ENCODE results near the gene ITGA3. TPM values are rescaled to one million over a fixed set of nuclear protein-coding genes. Genes with fewer than 3 reads are reported as not detected.

Gene ITGA3
- total and polyA plus RNA-seq, 3 donors from 2014 or later = 20.0 to 30.7 (median 24.2) TPM

GRCh38 chr17:50107790-50108414 is 52.0 kb downstream of the ITGA3 start:
- H3K4me3 ChIP-seq = no peak overlapping the region
- H3K27ac ChIP-seq = no peak overlapping the region
- 80 to 90% methylated on average over 8 to 10 of the region's 10 CpGs for WGBS, 2 donors
- H3K36me3 ChIP-seq (ENCODE audit: low read depth, missing control alignments) = no peaks in the 10 kb centered on the region
- DNase-seq = no peak
- peaks cover 19% of the 10 kb centered on the region for H3K4me1 ChIP-seq
- no peaks in the 10 kb centered on the region for H3K9me3 ChIP-seq
- intact Hi-C loops (cut with DNase I; ENCODE audit: low total_unique reads) = no loop called here
- no peaks in the 10 kb centered on the region for H3K27me3 ChIP-seq
- TF ChIP-seq POLR2A (IDR thresholded peaks at IDR 0.05) = no peak
- TF ChIP-seq CTCF (IDR thresholded peaks at IDR 0.05) = no peak

- Histone ChIP-seq H3K4me1 (peaks cover 21% of the 10 kb centered on the region), H3K36me3 (ENCODE audit: low read depth, missing control alignments) (no peaks in the 10 kb centered on the region), H3K27me3 (no peaks in the 10 kb centered on the region), H3K9me3 (no peaks in the 10 kb centered on the region), H3K27ac (no peak overlapping the region), H3K4me3 (no peak overlapping the region)
- WGBS, 2 donors = 57 to 78% methylated on average over 7 to 9 of the region's 9 CpGs
- no peak for DNase-seq
- intact Hi-C loops (cut with DNase I; ENCODE audit: low total_unique reads) = no loop called here
- TF ChIP-seq CTCF (IDR thresholded peaks at IDR 0.05) (no peak), POLR2A (IDR thresholded peaks at IDR 0.05) (no peak)
These were observed 52.6 kb downstream of the ITGA3 start for GRCh38 chr17:50108556-50108955.

- H3K4me1 ChIP-seq = peaks cover 21% of the 10 kb centered on the region
- H3K27me3 ChIP-seq = no peaks in the 10 kb centered on the region
- no peak for DNase-seq
- intact Hi-C loops (cut with DNase I; ENCODE audit: low total_unique reads) = no loop called here
- WGBS, 2 donors = 70 to 80% methylated on average over 7 of the region's 7 CpGs
- no peaks in the 10 kb centered on the region for H3K9me3 ChIP-seq
- no peak for TF ChIP-seq POLR2A (IDR thresholded peaks at IDR 0.05)
- TF ChIP-seq CTCF (IDR thresholded peaks at IDR 0.05) = no peak
- no peak overlapping the region for H3K27ac ChIP-seq
- H3K36me3 ChIP-seq (ENCODE audit: low read depth, missing control alignments) = no peaks in the 10 kb centered on the region
- no peak overlapping the region for H3K4me3 ChIP-seq
These were observed 53.3 kb downstream of the ITGA3 start for GRCh38 chr17:50109207-50109606.

- no peak overlapping the region for H3K4me3 ChIP-seq
- H3K27ac ChIP-seq = no peak overlapping the region
- peaks cover 21% of the 10 kb centered on the region for H3K4me1 ChIP-seq
- H3K27me3 ChIP-seq = no peaks in the 10 kb centered on the region
- no peaks in the 10 kb centered on the region for H3K36me3 ChIP-seq (ENCODE audit: low read depth, missing control alignments)
- DNase-seq = no peak
- intact Hi-C loops (cut with DNase I; ENCODE audit: low total_unique reads) = no loop called here
- TF ChIP-seq POLR2A (IDR thresholded peaks at IDR 0.05) (no peak), CTCF (IDR thresholded peaks at IDR 0.05) (no peak)
- H3K9me3 ChIP-seq = no peaks in the 10 kb centered on the region
- WGBS, 2 donors = 85 to 88% methylated on average over 9 to 19 of the region's 19 CpGs
These were observed 53.9 kb downstream of the ITGA3 start for GRCh38 chr17:50109785-50110184.

All from testis (tissue), 3 donors.